ENCODE measurements around the gene ZNF628.

Gene ZNF628

GRCh38 chr19:55528030-55528803, 51.8 kb downstream of the ZNF628 start:
- Histone ChIP-seq H3K36me3 (ENCODE audit: control insufficient read depth, insufficient read depth, low read length) (no peaks in the 10 kb centered on the region), H3K4me3 (ENCODE audit: low read depth, low read length) (no peak overlapping the region), H3K4me1 (ENCODE audit: control insufficient read depth, insufficient read depth, low read length) (peaks cover 8% of the 10 kb centered on the region; the same call in 1 of the 2 replicates), H3K9ac (ENCODE audit: low read depth, low read length) (no peak overlapping the region), H3K9me3 (ENCODE audit: control insufficient read depth, insufficient read depth, low read length) (no peaks in the 10 kb centered on the region), H3K27me3 (ENCODE audit: control insufficient read depth, insufficient read depth, low read length) (no peaks in the 10 kb centered on the region), H3K27ac (ENCODE audit: low read depth, low read length) (no peak overlapping the region)

- H3K36me3 ChIP-seq (ENCODE audit: control insufficient read depth, insufficient read depth, low read length) = no peaks in the 10 kb centered on the region
- no peaks in the 10 kb centered on the region for H3K27me3 ChIP-seq (ENCODE audit: control insufficient read depth, insufficient read depth, low read length)
- H3K9ac ChIP-seq (ENCODE audit: low read depth, low read length) = no peak overlapping the region
- H3K9me3 ChIP-seq (ENCODE audit: control insufficient read depth, insufficient read depth, low read length) = no peaks in the 10 kb centered on the region
- peaks cover 8% of the 10 kb centered on the region; the same call in 1 of the 2 replicates for H3K4me1 ChIP-seq (ENCODE audit: control insufficient read depth, insufficient read depth, low read length)
- no peak overlapping the region for H3K27ac ChIP-seq (ENCODE audit: low read depth, low read length)
- H3K4me3 ChIP-seq (ENCODE audit: low read depth, low read length) = no peak overlapping the region
Observed at GRCh38 chr19:55529636-55530234, 53.3 kb downstream of the ZNF628 start.

- Histone ChIP-seq H3K27ac (ENCODE audit: low read depth, low read length) (no peak overlapping the region), H3K4me3 (ENCODE audit: low read depth, low read length) (no peak overlapping the region), H3K9me3 (ENCODE audit: control insufficient read depth, insufficient read depth, low read length) (no peaks in the 10 kb centered on the region), H3K36me3 (ENCODE audit: control insufficient read depth, insufficient read depth, low read length) (no peaks in the 10 kb centered on the region), H3K9ac (ENCODE audit: low read depth, low read length) (no peak overlapping the region), H3K4me1 (ENCODE audit: control insufficient read depth, insufficient read depth, low read length) (peaks cover 8% of the 10 kb centered on the region; the same call in 1 of the 2 replicates), H3K27me3 (ENCODE audit: control insufficient read depth, insufficient read depth, low read length) (no peaks in the 10 kb centered on the region)
Observed at GRCh38 chr19:55530996-55531395, 54.6 kb downstream of the ZNF628 start.

All from HUES48 (cell line).